HepG2 (cell line): ENCODE measurements around the gene OTP. TPM values are rescaled to one million over a fixed set of nuclear protein-coding genes. Genes with fewer than 3 reads are reported as not detected.
"Not testable (repeated sequence)": the region's sequence is repeated elsewhere in the genome, so short reads cannot be mapped to it uniquely, and the experiment has no call there.

Source experiments
- ATAC-seq: fragments of 200-7000 bp; cut with Tn5 transposase; 3 replicates; pipeline ENCODE4 v1.9.1; 2020; ENCODE audit warnings: mild to moderate bottlenecking, moderate library complexity
- BruUV-seq: library from RNA; stranded (reverse); fragments of 400-500 nt; replicated peaks from 2 replicates; lab custom pipeline; 2021; lab: Mats Ljungman, UMichigan
- CTCF ChIA-PET: fragments of 300-600 bp; formaldehyde crosslinking; extraction: SDS; loops from one replicate; lab custom pipeline; 2021; ENCODE audit warnings: low total read pairs, inconsistent platforms, low intra/inter-chr PET ratio; lab: Yijun Ruan, JAX
- POLR2A ChIA-PET: fragments of 350-600 bp; sonication (Branson Sonifier 250); formaldehyde crosslinking; loops from one replicate; lab custom pipeline; 2020; ENCODE audit warnings: antibody characterized with exemption, inconsistent platforms; lab: Yijun Ruan, JAX
- DNase-seq: peaks from one replicate; pipeline ENCODE4 v3.0.0-alpha.2; 2015; ENCODE audit warnings: low spot score
- FAIRE-seq: peaks from 3 replicates; lab custom pipeline; 2011; peaks lifted over from hg19 to GRCh38; lab: Jason Lieb, UNC
- H2AFZ ChIP-seq: one replicate; pipeline ENCODE4 v1.6.1; 2011; ENCODE audit warnings: low read length, inconsistent platforms
- H3K27ac ChIP-seq: fragments of 300-600 bp; 3 replicates; pipeline ENCODE4 v1.8.0; 2011; ENCODE audit warnings: mixed run types, mild to moderate bottlenecking, mixed read lengths, low read length, inconsistent platforms; ENCODE audit not compliant: insufficient read depth; ENCODE audit errors: extremely low read length
- H3K27me3 ChIP-seq, 2 experiments: fragments of 200-600 bp in 1 of 2; 2 replicates in 1 of 2; 3 replicates in 1 of 2; pipeline versions ENCODE4 v1.6.0 to v1.8.0; 2011; ENCODE audit warnings: low read length in 2 of 2, mild to moderate bottlenecking in 2 of 2, moderate library complexity in 2 of 2, inconsistent platforms in 1 of 2; ENCODE audit not compliant: insufficient read depth in 2 of 2, control insufficient read depth in 1 of 2
- H3K36me3 ChIP-seq, 2 experiments: fragments of 200-600 bp in 1 of 2; replicated peaks in 1 of 2; 2 replicates in 1 of 2; 3 replicates in 1 of 2; pipeline versions ENCODE4 v1.5.1 to v1.8.0; 2011; ENCODE audit warnings: low read length in 2 of 2, inconsistent platforms in 1 of 2; ENCODE audit not compliant: insufficient read depth in 2 of 2, control insufficient read depth in 1 of 2
- H3K4me1 ChIP-seq: 2 replicates; pipeline ENCODE4 v1.5.1; 2012; ENCODE audit warnings: low read length, inconsistent platforms; ENCODE audit not compliant: insufficient read depth
- H3K4me2 ChIP-seq: 2 replicates; pipeline ENCODE4 v1.6.0; 2011; ENCODE audit warnings: low read depth, low read length, inconsistent platforms
- H3K4me3 ChIP-seq, 3 experiments: fragments of 200-600 bp in 1 of 3; sonication (generic), shearing (Covaris generic) in 1 of 3; replicated peaks in 1 of 3; 2 replicates each; pipeline ENCODE4 v1.5.1; 2011 to 2016; ENCODE audit warnings: low read length in 3 of 3, inconsistent platforms in 2 of 3, low read depth in 2 of 3, mild to moderate bottlenecking in 2 of 3, control low read depth in 1 of 3, mixed read lengths in 1 of 3; ENCODE audit not compliant: insufficient read depth in 1 of 3
- H3K79me2 ChIP-seq: one replicate; pipeline ENCODE4 v1.6.1; 2011; ENCODE audit warnings: low read length, inconsistent platforms; ENCODE audit not compliant: insufficient read depth
- H3K9ac ChIP-seq: 2 replicates; pipeline ENCODE4 v1.6.0; 2011; ENCODE audit warnings: mild to moderate bottlenecking, low read depth, low read length, inconsistent platforms; ENCODE audit not compliant: insufficient read depth
- H3K9me3 ChIP-seq: 2 replicates; pipeline ENCODE4 v1.5.1; 2012; ENCODE audit warnings: mild to moderate bottlenecking, low read length
- H4K20me1 ChIP-seq: 2 replicates; pipeline ENCODE4 v1.6.0; 2011; ENCODE audit warnings: inconsistent platforms, mild to moderate bottlenecking, low read length, moderate library complexity; ENCODE audit not compliant: insufficient read depth
- ARID5B ChIP-seq: IDR thresholded peaks from 2 replicates; pipeline ENCODE4 v1.4.0; 2020; ENCODE audit warnings: mild to moderate bottlenecking, missing genetic modification reagents
- FOXA1 ChIP-seq, 2 experiments: fragments of 450-650 bp in 1 of 2; sonication (generic) in 1 of 2; formaldehyde crosslinking in 1 of 2; IDR thresholded peaks; 2 replicates each; pipeline versions ENCODE4 v1.4.0 to v1.6.1; 2016 to 2020; ENCODE audit warnings: missing genetic modification reagents in 1 of 2
- FOXA3 ChIP-seq: IDR thresholded peaks from 2 replicates; pipeline ENCODE4 v1.6.1; 2016; ENCODE audit warnings: missing genetic modification reagents, missing compliant biosample characterization
- MAFF ChIP-seq: IDR thresholded peaks from 2 replicates; pipeline ENCODE4 v1.6.1; 2011; ENCODE audit warnings: low read depth, low read length, improper control_type of control experiment
- MAFG ChIP-seq: sonication (generic); formaldehyde crosslinking; IDR thresholded peaks from 2 replicates; pipeline ENCODE4 v1.5.1; 2020; ENCODE audit warnings: mild to moderate bottlenecking, missing genetic modification reagents
- MAFK ChIP-seq, 2 experiments: IDR thresholded peaks in 1 of 2; conservative IDR thresholded peaks in 1 of 2; 2 replicates each; pipeline ENCODE4 v1.6.1; 2011; ENCODE audit warnings: improper control_type of control experiment in 2 of 2, low read length in 2 of 2
- MIER2 ChIP-seq: IDR thresholded peaks from 2 replicates; pipeline ENCODE4 v1.6.1; 2016; ENCODE audit warnings: missing biosample characterization, missing genetic modification reagents
- SAFB2 ChIP-seq: sonication (generic); formaldehyde crosslinking; IDR thresholded peaks from 2 replicates; pipeline ENCODE4 v1.5.1; 2020; ENCODE audit warnings: missing genetic modification reagents, low read depth, mild to moderate bottlenecking, borderline replicate concordance
- SALL1 ChIP-seq: sonication (generic); formaldehyde crosslinking; IDR thresholded peaks from 2 replicates; pipeline ENCODE4 v1.8.0; 2022; ENCODE audit warnings: mild to moderate bottlenecking, missing genetic modification reagents
- ZNF281 ChIP-seq: sonication (generic); formaldehyde crosslinking; IDR thresholded peaks from 2 replicates; pipeline ENCODE4 v1.4.0; 2020; ENCODE audit warnings: missing genetic modification reagents, borderline replicate concordance
- ZNF546 ChIP-seq: sonication (generic); formaldehyde crosslinking; conservative IDR thresholded peaks from 2 replicates; pipeline ENCODE4 v1.8.1; 2023; ENCODE audit warnings: mild to moderate bottlenecking, missing genetic modification reagents
- WGBS: methylation state at CpG from one replicate; pipeline ENCODE4 v1.1.6; 2017; ENCODE audit warnings: low lambda C conversion rate; 5-methylcytosine and 5-hydroxymethylcytosine counted together
- in situ Hi-C: cut with HindIII; loops from 2 replicates; pipeline ENCODE4 v1.10.0; 2017; ENCODE audit warnings: low pct_unique_long_range_greater_than_20kb; ENCODE audit not compliant: extremely low pct_ligation_motif_present
- intact Hi-C: fragments of 100-400 bp; cut with micrococcal nuclease; formaldehyde crosslinking; loops from one replicate; pipeline ENCODE4 v1.10.0; 2022; ENCODE audit not compliant: unreplicated experiment
- polyA plus RNA-seq, 8 experiments: library from polyadenylated mRNA; depleted of rRNA in 3 of 8; stranded (reverse) in 7 of 8; unstranded in 1 of 8; fragments of >200 nt; fragmentation: Illumina TruSeq in 4 of 8; extraction: Trizol in 4 of 8; gene quantifications; 2 replicates each; pipeline versions ENCODE4 v1.2.1 to v1.2.3, GENCODE V29; 2011 to 2016; ENCODE audit warnings: low read depth in 4 of 8, missing spikeins in 1 of 8, mixed read lengths in 1 of 8; ENCODE audit not compliant: insufficient read depth in 1 of 8
- total RNA-seq, 5 experiments: library from RNA; depleted of rRNA; stranded (reverse); fragments of >200 nt; fragmentation: Illumina TruSeq; extraction: Trizol; gene quantifications; 2 replicates each; pipeline ENCODE4 v1.2.3, GENCODE V29; 2016; ENCODE audit warnings: low read depth in 1 of 5
- TF ChIP-seq, protein P1 (sequence below): sonication (generic); formaldehyde crosslinking; IDR thresholded peaks from 2 replicates; pipeline ENCODE4 v1.8.0; 2022; ENCODE audit warnings: missing genetic modification reagents, low read depth, mild to moderate bottlenecking, borderline replicate concordance

OTP gene
- total and polyA plus RNA-seq, 2 of the 13 experiments (the other 11 are each of a cell fraction or from before 2014, with no cell fraction given) = not detected

DNA sequence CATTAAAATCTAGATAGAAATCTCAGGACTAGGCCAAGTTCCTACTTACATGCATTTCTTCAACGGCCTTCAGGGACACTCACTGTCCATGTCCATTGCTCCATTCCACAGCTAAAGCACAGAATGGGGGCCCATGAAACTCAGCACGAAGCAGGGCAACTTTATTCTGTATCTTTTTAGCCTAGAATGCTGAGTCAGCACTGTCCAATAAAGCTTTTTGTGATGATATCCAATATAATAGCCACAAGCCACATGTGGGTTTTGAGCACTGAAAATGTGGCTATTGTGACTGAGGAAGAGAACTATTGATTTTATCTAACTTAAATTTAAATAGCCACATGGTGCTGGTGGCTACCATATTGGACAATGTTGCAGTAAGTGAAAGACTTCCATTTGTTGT, 21.6 kb downstream of the OTP start:
- H3K4me2 ChIP-seq = no peak overlapping the region
- no peak for FAIRE-seq
- no peak overlapping the region for H3K4me3 ChIP-seq
- intact Hi-C loops = no loop called here
- H3K27me3 ChIP-seq = no peaks in the 10 kb centered on the region; a peak in 1 of 5 replicates
- CTCF ChIA-PET = no interaction called here
- TF ChIP-seq SAFB2 (CRISPR knock-in tag) (no peak), MIER2 (CRISPR knock-in tag) (no peak), MAFG (CRISPR knock-in tag) (no peak), MAFF (peak; percentile 99), ZNF546 (no peak), MAFK (conservative IDR thresholded peaks at IDR 0.05 in 1 of 2, IDR thresholded peaks at IDR 0.05 in 1 of 2; ENCODE audit: low read length in 2 of 2) (peak; percentile 96 to 100)
- TF ChIP-seq, protein P1, sequence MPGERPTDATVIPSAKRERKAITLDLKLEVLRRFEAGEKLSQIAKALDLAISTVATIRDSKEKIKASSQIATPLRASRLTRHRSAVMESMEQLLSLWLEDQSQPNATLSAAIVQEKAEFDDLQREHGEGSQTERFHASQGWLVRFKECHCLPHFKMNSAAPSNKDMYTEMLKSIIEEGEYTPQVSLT = no peak
- TF ChIP-seq, all 625 proteins: peak for 2
- no peaks in the 10 kb centered on the region for H4K20me1 ChIP-seq
- no peaks in the 10 kb centered on the region for H3K79me2 ChIP-seq
- BruUV-seq = no TSS peak
- no peaks in the 10 kb centered on the region for H3K4me1 ChIP-seq
- ATAC-seq = no peak
- in situ Hi-C loops = no loop called here
- no peak for DNase-seq
- no peak overlapping the region for H3K9ac ChIP-seq
- H3K27ac ChIP-seq = no peak overlapping the region
- 0% methylated on average over 2 of the region's 2 CpGs for WGBS
- H3K36me3 ChIP-seq = no peaks in the 10 kb centered on the region
- POLR2A ChIA-PET = no interaction called here
- H2AFZ ChIP-seq = no peak overlapping the region
- no peaks in the 10 kb centered on the region for H3K9me3 ChIP-seq

DNA sequence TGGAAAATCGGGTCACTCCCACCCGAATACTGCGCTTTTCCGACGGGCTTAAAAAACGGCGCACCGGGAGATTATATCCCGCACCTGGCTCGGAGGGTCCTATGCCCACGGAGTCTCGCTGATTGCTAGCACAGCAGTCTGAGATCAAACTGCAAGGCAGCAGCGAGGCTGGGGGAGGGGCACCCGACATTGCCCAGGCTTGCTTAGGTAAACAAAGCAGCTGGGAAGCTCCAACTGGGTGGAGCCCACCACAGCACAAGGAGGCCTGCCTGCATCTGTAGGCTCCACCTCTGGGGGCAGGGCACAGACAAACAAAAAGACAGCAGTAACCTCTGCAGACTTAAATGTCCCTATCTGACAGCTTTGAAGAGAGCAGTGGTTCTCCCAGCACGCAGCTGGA, 29.6 kb downstream of the OTP start:
- H2AFZ ChIP-seq; H3K4me1 ChIP-seq; H3K27me3 ChIP-seq; H3K4me2 ChIP-seq; intact Hi-C loops; H3K9ac ChIP-seq; POLR2A ChIA-PET; DNase-seq; H4K20me1 ChIP-seq; BruUV-seq; H3K4me3 ChIP-seq; CTCF ChIA-PET; FAIRE-seq; H3K79me2 ChIP-seq; ATAC-seq; H3K9me3 ChIP-seq; H3K36me3 ChIP-seq; H3K27ac ChIP-seq; in situ Hi-C loops; TF ChIP-seq FOXA1 (IDR thresholded peaks at IDR 0.05): not testable (repeated sequence)
- TF ChIP-seq SALL1 (CRISPR knock-in tag) (0 out of 2 replicates have a peak, but pooled peaks have one; percentile 12), ARID5B (CRISPR knock-in tag) (peak; percentile 24; the same call in 1 of the 2 replicates), ZNF281 (CRISPR knock-in tag) (peak; percentile 89), FOXA3 (peak; percentile 64), FOXA1 (CRISPR knock-in tag; IDR thresholded peaks at IDR 0.05) (peak; percentile 79)
- 39% methylated on average over 13 of the region's 15 CpGs for WGBS
